ENCODE measurements around the gene SEMA6B.

Gene SEMA6B

GRCh38 chr19:4533835-4534424, 25.6 kb downstream of the SEMA6B start:
- Histone ChIP-seq H2BK120ac (ENCODE audit: low read depth, low read length) (no peak overlapping the region), H3K4me3 (ENCODE audit: low read length) (no peak overlapping the region), H3K23ac (ENCODE audit: low read length) (no peak overlapping the region), H3K4me2 (ENCODE audit: low read length) (no peak overlapping the region), H4K8ac (ENCODE audit: low read depth, low read length) (no peak overlapping the region), H3K4me1 (ENCODE audit: control insufficient read depth, low read depth, low read length) (no peaks in the 10 kb centered on the region), H3K79me2 (ENCODE audit: control insufficient read depth, insufficient read depth, low read length) (no peaks in the 10 kb centered on the region), H3K4ac (ENCODE audit: low read depth, low read length) (no peak overlapping the region), H2BK5ac (ENCODE audit: low read length) (no peak overlapping the region), H3K56ac (ENCODE audit: low read length) (no peak overlapping the region), H3K79me1 (ENCODE audit: low read length) (no peaks in the 10 kb centered on the region), H2BK15ac (replicated peaks; ENCODE audit: low read depth) (no peak overlapping the region), H2AK5ac (ENCODE audit: low read length) (no peak overlapping the region), H3K36me3 (ENCODE audit: control insufficient read depth, insufficient read depth, low read length) (no peaks in the 10 kb centered on the region), H3K9ac (ENCODE audit: low read length) (no peak overlapping the region), H3K27ac (ENCODE audit: low read depth, low read length) (no peak overlapping the region), H3K18ac (ENCODE audit: low read length) (no peak overlapping the region), H4K5ac (ENCODE audit: low read length) (no peak overlapping the region), H3K27me3 (ENCODE audit: insufficient read depth, low read length, poor library complexity) (no peaks in the 10 kb centered on the region)
- no CpG with 5 or more reads among the region's 9 CpGs for WGBS (ENCODE audit: extremely low coverage, insufficient coverage, low lambda C conversion rate)
- no peak for DNase-seq

- Histone ChIP-seq H3K4me3 (ENCODE audit: low read length) (no peak overlapping the region), H3K27me3 (ENCODE audit: insufficient read depth, low read length, poor library complexity) (no peaks in the 10 kb centered on the region), H3K4me1 (ENCODE audit: control insufficient read depth, low read depth, low read length) (no peaks in the 10 kb centered on the region), H2BK120ac (ENCODE audit: low read depth, low read length) (no peak overlapping the region), H4K5ac (ENCODE audit: low read length) (no peak overlapping the region), H3K9ac (ENCODE audit: low read length) (no peak overlapping the region), H3K27ac (ENCODE audit: low read depth, low read length) (no peak overlapping the region), H4K8ac (ENCODE audit: low read depth, low read length) (no peak overlapping the region), H3K4me2 (ENCODE audit: low read length) (no peak overlapping the region), H2BK15ac (replicated peaks; ENCODE audit: low read depth) (no peak overlapping the region), H3K18ac (ENCODE audit: low read length) (no peak overlapping the region), H3K79me2 (ENCODE audit: control insufficient read depth, insufficient read depth, low read length) (no peaks in the 10 kb centered on the region), H3K79me1 (ENCODE audit: low read length) (no peaks in the 10 kb centered on the region), H3K56ac (ENCODE audit: low read length) (no peak overlapping the region), H2AK5ac (ENCODE audit: low read length) (no peak overlapping the region), H2BK5ac (ENCODE audit: low read length) (no peak overlapping the region), H3K23ac (ENCODE audit: low read length) (no peak overlapping the region), H3K4ac (ENCODE audit: low read depth, low read length) (no peak overlapping the region), H3K36me3 (ENCODE audit: control insufficient read depth, insufficient read depth, low read length) (no peaks in the 10 kb centered on the region)
- DNase-seq: no peak
- WGBS (ENCODE audit: extremely low coverage, insufficient coverage, low lambda C conversion rate): no CpG with 5 or more reads among the region's 9 CpGs
These were observed 26.1 kb downstream of the SEMA6B start for GRCh38 chr19:4533334-4533733.

- Histone ChIP-seq H3K18ac (ENCODE audit: low read length) (no peak overlapping the region), H2AK5ac (ENCODE audit: low read length) (no peak overlapping the region), H3K4me3 (ENCODE audit: low read length) (no peak overlapping the region), H3K27ac (ENCODE audit: low read depth, low read length) (no peak overlapping the region), H2BK120ac (ENCODE audit: low read depth, low read length) (no peak overlapping the region), H3K4ac (ENCODE audit: low read depth, low read length) (no peak overlapping the region), H3K4me2 (ENCODE audit: low read length) (no peak overlapping the region), H2BK15ac (replicated peaks; ENCODE audit: low read depth) (no peak overlapping the region), H3K23ac (ENCODE audit: low read length) (no peak overlapping the region), H3K36me3 (ENCODE audit: control insufficient read depth, insufficient read depth, low read length) (no peaks in the 10 kb centered on the region), H3K4me1 (ENCODE audit: control insufficient read depth, low read depth, low read length) (no peaks in the 10 kb centered on the region), H3K27me3 (ENCODE audit: insufficient read depth, low read length, poor library complexity) (no peaks in the 10 kb centered on the region), H3K9ac (ENCODE audit: low read length) (no peak overlapping the region), H2BK5ac (ENCODE audit: low read length) (no peak overlapping the region), H4K8ac (ENCODE audit: low read depth, low read length) (no peak overlapping the region), H3K79me2 (ENCODE audit: control insufficient read depth, insufficient read depth, low read length) (no peaks in the 10 kb centered on the region), H3K79me1 (ENCODE audit: low read length) (no peaks in the 10 kb centered on the region), H3K56ac (ENCODE audit: low read length) (no peak overlapping the region), H4K5ac (ENCODE audit: low read length) (no peak overlapping the region)
- DNase-seq: no peak
- WGBS (ENCODE audit: extremely low coverage, insufficient coverage, low lambda C conversion rate): no CpG with 5 or more reads among the region's 28 CpGs
These were observed 27.8 kb downstream of the SEMA6B start for GRCh38 chr19:4531562-4532165.

- no peaks in the 10 kb centered on the region for H3K36me3 ChIP-seq (ENCODE audit: control insufficient read depth, insufficient read depth, low read length)
- H2BK120ac ChIP-seq (ENCODE audit: low read depth, low read length): no peak overlapping the region
- no peak overlapping the region for H3K4me2 ChIP-seq (ENCODE audit: low read length)
- DNase-seq: no peak
- H4K5ac ChIP-seq (ENCODE audit: low read length): no peak overlapping the region
- H2AK5ac ChIP-seq (ENCODE audit: low read length): no peak overlapping the region
- no peak overlapping the region for H3K4ac ChIP-seq (ENCODE audit: low read depth, low read length)
- no peaks in the 10 kb centered on the region for H3K79me2 ChIP-seq (ENCODE audit: control insufficient read depth, insufficient read depth, low read length)
- no peak overlapping the region for H2BK5ac ChIP-seq (ENCODE audit: low read length)
- H3K4me3 ChIP-seq (ENCODE audit: low read length): no peak overlapping the region
- H3K27ac ChIP-seq (ENCODE audit: low read depth, low read length): no peak overlapping the region
- no peaks in the 10 kb centered on the region for H3K79me1 ChIP-seq (ENCODE audit: low read length)
- H3K9ac ChIP-seq (ENCODE audit: low read length): no peak overlapping the region
- H2BK15ac ChIP-seq (replicated peaks; ENCODE audit: low read depth): no peak overlapping the region
- no CpG with 5 or more reads among the region's 14 CpGs for WGBS (ENCODE audit: extremely low coverage, insufficient coverage, low lambda C conversion rate)
- H3K18ac ChIP-seq (ENCODE audit: low read length): no peak overlapping the region
- H3K23ac ChIP-seq (ENCODE audit: low read length): no peak overlapping the region
- H3K4me1 ChIP-seq (ENCODE audit: control insufficient read depth, low read depth, low read length): no peaks in the 10 kb centered on the region
- H3K27me3 ChIP-seq (ENCODE audit: insufficient read depth, low read length, poor library complexity): no peaks in the 10 kb centered on the region
- H4K8ac ChIP-seq (ENCODE audit: low read depth, low read length): no peak overlapping the region
- no peak overlapping the region for H3K56ac ChIP-seq (ENCODE audit: low read length)
These were observed 29.5 kb downstream of the SEMA6B start for GRCh38 chr19:4529924-4530522.

GRCh38 chr19:4528843-4529242, 30.6 kb downstream of the SEMA6B start:
- H3K18ac ChIP-seq (ENCODE audit: low read length): no peak overlapping the region
- H3K27me3 ChIP-seq (ENCODE audit: insufficient read depth, low read length, poor library complexity): no peaks in the 10 kb centered on the region
- H3K4ac ChIP-seq (ENCODE audit: low read depth, low read length): no peak overlapping the region
- no peak overlapping the region for H2AK5ac ChIP-seq (ENCODE audit: low read length)
- no peak for DNase-seq
- no peak overlapping the region for H2BK15ac ChIP-seq (replicated peaks; ENCODE audit: low read depth)
- no peak overlapping the region for H2BK5ac ChIP-seq (ENCODE audit: low read length)
- H3K27ac ChIP-seq (ENCODE audit: low read depth, low read length): no peak overlapping the region
- H3K4me1 ChIP-seq (ENCODE audit: control insufficient read depth, low read depth, low read length): no peaks in the 10 kb centered on the region
- no peak overlapping the region for H4K8ac ChIP-seq (ENCODE audit: low read depth, low read length)
- H3K9ac ChIP-seq (ENCODE audit: low read length): no peak overlapping the region
- no peak overlapping the region for H3K4me3 ChIP-seq (ENCODE audit: low read length)
- H3K36me3 ChIP-seq (ENCODE audit: control insufficient read depth, insufficient read depth, low read length): no peaks in the 10 kb centered on the region
- H3K79me2 ChIP-seq (ENCODE audit: control insufficient read depth, insufficient read depth, low read length): no peaks in the 10 kb centered on the region
- H3K79me1 ChIP-seq (ENCODE audit: low read length): no peaks in the 10 kb centered on the region
- no peak overlapping the region for H4K5ac ChIP-seq (ENCODE audit: low read length)
- H3K56ac ChIP-seq (ENCODE audit: low read length): no peak overlapping the region
- H3K23ac ChIP-seq (ENCODE audit: low read length): no peak overlapping the region
- no peak overlapping the region for H3K4me2 ChIP-seq (ENCODE audit: low read length)
- no CpG with 5 or more reads among the region's 15 CpGs for WGBS (ENCODE audit: extremely low coverage, insufficient coverage, low lambda C conversion rate)
- no peak overlapping the region for H2BK120ac ChIP-seq (ENCODE audit: low read depth, low read length)

Data from mesendoderm (in vitro differentiated cells).